ENCODE results near the gene RPP30. TPM values are rescaled to one million over a fixed set of nuclear protein-coding genes. Genes with fewer than 3 reads are reported as not detected.

The RPP30 gene
- total RNA-seq, 1 experiment from 2014 or later = 56.8 TPM

GRCh38 chr10:90865401-90865800 is 6.4 kb upstream of the RPP30 start:
- no peaks in the 10 kb centered on the region for H3K9me2 ChIP-seq (ENCODE audit: insufficient read depth)
- H3K4me3 ChIP-seq (replicated peaks in 1 of 2; ENCODE audit: low read depth in 1 of 2, low read length in 2 of 2) = no peak overlapping the region
- peaks cover 3 to 10% of the 10 kb centered on the region in 2 experiments; a peak in 1 of 4 replicates for H3K4me1 ChIP-seq (ENCODE audit: control insufficient read depth in 1 of 2, insufficient read depth in 2 of 2, low read length in 2 of 2)
- intact Hi-C loops (cut with micrococcal nuclease) = loop anchor here (10.0 kb wide), 2 partner anchors 201 to 1301 kb away; no protein-coding TSS in a partner anchor
- ChIA-PET RAD21 (ENCODE audit: low non-redundant PET in 1 of 2, low total read pairs in 2 of 2, uncharacterized antibody in 2 of 2, unreplicated experiment in 2 of 2) (no interaction called here), POLR2A (no interaction called here), CTCF (interaction anchor here (0.7 to 2.0 kb wide), 14 partner anchors 9 to 251 kb away, joined by 3 to 13 read pairs (median 4); no protein-coding TSS in a partner anchor)
- ATAC-seq (peak; percentile 46; the same call in 1 of the 2 replicates), DNase-seq (ENCODE audit: low read depth, low spot score) (no peak)
- H3K9me3 ChIP-seq (ENCODE audit: control insufficient read depth in 1 of 2, insufficient read depth in 1 of 2, low read depth in 1 of 2, low read length in 2 of 2) = peaks cover 0 to 7% of the 10 kb centered on the region in 2 experiments; a peak in 2 of 4 replicates
- H3K79me2 ChIP-seq (ENCODE audit: insufficient read depth, low read length) = no peaks in the 10 kb centered on the region
- H3K27me3 ChIP-seq (ENCODE audit: insufficient read depth, low read length) = no peaks in the 10 kb centered on the region
- H2AFZ ChIP-seq (ENCODE audit: low read depth, low read length, poor library complexity, severe bottlenecking) = peak overlapping the region; percentile 66
- H4K20me1 ChIP-seq (ENCODE audit: insufficient read depth) = no peaks in the 10 kb centered on the region
- H3K36me3 ChIP-seq (ENCODE audit: control insufficient read depth in 1 of 2, insufficient read depth in 2 of 2, low read length in 2 of 2) = no peaks in the 10 kb centered on the region
- peak overlapping the region; percentile 20; the same call in 1 of the 2 replicates for H3K4me2 ChIP-seq (ENCODE audit: low read length)
- H3K9ac ChIP-seq (ENCODE audit: low read length) = no peak overlapping the region
- no TSS peak for BruUV-seq (replicated peaks)
- H3K27ac ChIP-seq (ENCODE audit: low read depth, low read length) = no peak overlapping the region
- TF ChIP-seq POLR2A (IDR thresholded peaks at IDR 0.05; ENCODE audit: borderline replicate concordance, extremely low read depth, insufficient read depth, insufficient read length) (no peak), RAD21 (IDR thresholded peaks at IDR 0.05; ENCODE audit: low read depth) (peak; percentile 38; the same call in 1 of the 2 replicates), ZNF274 (IDR thresholded peaks at IDR 0.05; ENCODE audit: low read depth, low read length) (no peak), SRF (IDR thresholded peaks at IDR 0.05; ENCODE audit: low read depth) (no peak), ELF1 (IDR thresholded peaks at IDR 0.05; ENCODE audit: borderline replicate concordance, low read depth) (no peak), ZBTB33 (IDR thresholded peaks at IDR 0.05; ENCODE audit: extremely low read depth, insufficient replicate concordance, low read length) (no peak), EZH2phosphoT487 (IDR thresholded peaks at IDR 0.05; ENCODE audit: borderline replicate concordance) (no peak), CBX3 (IDR thresholded peaks at IDR 0.05; ENCODE audit: low read depth) (0 out of 2 replicates have a peak, but pooled peaks have one; percentile 18), SP1 (IDR thresholded peaks at IDR 0.05; ENCODE audit: low read depth) (no peak), SIN3A (IDR thresholded peaks at IDR 0.05; ENCODE audit: low read depth) (no peak), MAX (IDR thresholded peaks at IDR 0.05) (no peak), TCF7L2 (IDR thresholded peaks at IDR 0.05; ENCODE audit: borderline replicate concordance, extremely low read depth, insufficient read depth, insufficient read length) (no peak), JUND (IDR thresholded peaks at IDR 0.05) (no peak), EZH2 (IDR thresholded peaks at IDR 0.05) (no peak), YY1 (IDR thresholded peaks at IDR 0.05; ENCODE audit: extremely low read depth, insufficient replicate concordance, low read depth, low read length) (no peak), CEBPB (IDR thresholded peaks at IDR 0.05; ENCODE audit: low read depth) (0 out of 2 replicates have a peak, but pooled peaks have one; percentile 19), ZFX (IDR thresholded peaks at IDR 0.05) (no peak), POLR2AphosphoS5 (IDR thresholded peaks at IDR 0.05; ENCODE audit: low read depth, low read length) (no peak), FOSL1 (IDR thresholded peaks at IDR 0.05; ENCODE audit: low read depth) (no peak), CTCF (IDR thresholded peaks at IDR 0.05 in 2 of 3, conservative IDR thresholded peaks at IDR 0.05 in 1 of 3; ENCODE audit: borderline replicate concordance in 1 of 3, insufficient read depth in 1 of 3, low read depth in 2 of 3, low read length in 2 of 3) (peak; percentile 8 to 57 (median 47); a peak in 3 of 6 replicates), EGR1 (IDR thresholded peaks at IDR 0.05; ENCODE audit: low read depth) (no peak)
- TF ChIP-seq, protein P1, sequence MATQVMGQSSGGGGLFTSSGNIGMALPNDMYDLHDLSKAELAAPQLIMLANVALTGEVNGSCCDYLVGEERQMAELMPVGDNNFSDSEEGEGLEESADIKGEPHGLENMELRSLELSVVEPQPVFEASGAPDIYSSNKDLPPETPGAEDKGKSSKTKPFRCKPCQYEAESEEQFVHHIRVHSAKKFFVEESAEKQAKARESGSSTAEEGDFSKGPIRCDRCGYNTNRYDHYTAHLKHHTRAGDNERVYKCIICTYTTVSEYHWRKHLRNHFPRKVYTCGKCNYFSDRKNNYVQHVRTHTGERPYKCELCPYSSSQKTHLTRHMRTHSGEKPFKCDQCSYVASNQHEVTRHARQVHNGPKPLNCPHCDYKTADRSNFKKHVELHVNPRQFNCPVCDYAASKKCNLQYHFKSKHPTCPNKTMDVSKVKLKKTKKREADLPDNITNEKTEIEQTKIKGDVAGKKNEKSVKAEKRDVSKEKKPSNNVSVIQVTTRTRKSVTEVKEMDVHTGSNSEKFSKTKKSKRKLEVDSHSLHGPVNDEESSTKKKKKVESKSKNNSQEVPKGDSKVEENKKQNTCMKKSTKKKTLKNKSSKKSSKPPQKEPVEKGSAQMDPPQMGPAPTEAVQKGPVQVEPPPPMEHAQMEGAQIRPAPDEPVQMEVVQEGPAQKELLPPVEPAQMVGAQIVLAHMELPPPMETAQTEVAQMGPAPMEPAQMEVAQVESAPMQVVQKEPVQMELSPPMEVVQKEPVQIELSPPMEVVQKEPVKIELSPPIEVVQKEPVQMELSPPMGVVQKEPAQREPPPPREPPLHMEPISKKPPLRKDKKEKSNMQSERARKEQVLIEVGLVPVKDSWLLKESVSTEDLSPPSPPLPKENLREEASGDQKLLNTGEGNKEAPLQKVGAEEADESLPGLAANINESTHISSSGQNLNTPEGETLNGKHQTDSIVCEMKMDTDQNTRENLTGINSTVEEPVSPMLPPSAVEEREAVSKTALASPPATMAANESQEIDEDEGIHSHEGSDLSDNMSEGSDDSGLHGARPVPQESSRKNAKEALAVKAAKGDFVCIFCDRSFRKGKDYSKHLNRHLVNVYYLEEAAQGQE (IDR thresholded peaks at IDR 0.05; ENCODE audit: low read depth) = no peak

All from HCT116 (cell line).